Muscle layer of colon (tissue), 2 donors: ENCODE measurements around the gene ZBTB17.
"Not testable (repeated sequence)": the region's sequence is repeated elsewhere in the genome, so short reads cannot be mapped to it uniquely, and the experiment has no call there.

Experiments used
- H3K27ac ChIP-seq: one replicate; pipeline ENCODE4 v1.7.0; 2013; ENCODE audit warnings: low read depth, mild to moderate bottlenecking, low read length, moderate library complexity
- H3K27me3 ChIP-seq, 2 donors: one replicate each; pipeline ENCODE4 v1.7.0; 2013; ENCODE audit warnings: low read length in 2 of 2, mild to moderate bottlenecking in 2 of 2; ENCODE audit not compliant: insufficient read depth in 2 of 2, control insufficient read depth in 1 of 2
- H3K36me3 ChIP-seq: one replicate; pipeline ENCODE4 v1.7.0; 2013; ENCODE audit warnings: mild to moderate bottlenecking, low read length; ENCODE audit not compliant: insufficient read depth
- H3K4me1 ChIP-seq: one replicate; pipeline ENCODE4 v1.7.0; 2013; ENCODE audit warnings: mild to moderate bottlenecking, low read length; ENCODE audit not compliant: insufficient read depth
- H3K4me3 ChIP-seq, 2 donors: one replicate each; pipeline ENCODE4 v1.7.0; 2013; ENCODE audit warnings: low read length in 2 of 2, low read depth in 1 of 2, mild to moderate bottlenecking in 1 of 2, moderate library complexity in 1 of 2
- H3K9ac ChIP-seq: one replicate; pipeline ENCODE4 v1.7.0; 2013; ENCODE audit warnings: low read length
- H3K9me3 ChIP-seq: one replicate; pipeline ENCODE4 v1.7.0; 2013; ENCODE audit warnings: mild to moderate bottlenecking, low read length
- donor health status: abdominal sarcoma.
- donor health status: Adenocarcinoma of cecum.

Gene ZBTB17

GRCh38 chr1:15913607-15914006, 62.3 kb downstream of the ZBTB17 start:
- H3K36me3 ChIP-seq = peaks cover 12% of the 10 kb centered on the region
- H3K27ac ChIP-seq, H3K4me1 ChIP-seq, H3K9ac ChIP-seq, H3K27me3 ChIP-seq, H3K4me3 ChIP-seq, H3K9me3 ChIP-seq: not testable (repeated sequence)

GRCh38 chr1:15911927-15912326, 64.0 kb downstream of the ZBTB17 start:
- Histone ChIP-seq H3K36me3 (peaks cover 12% of the 10 kb centered on the region), H3K27ac (no peak overlapping the region), H3K9ac (no peak overlapping the region)

GRCh38 chr1:15911141-15911540, 64.8 kb downstream of the ZBTB17 start:
- H3K4me3 ChIP-seq = no peak overlapping the region
- no peaks in the 10 kb centered on the region for H3K9me3 ChIP-seq
- no peak overlapping the region for H3K27ac ChIP-seq
- H3K4me1 ChIP-seq = peaks cover 4% of the 10 kb centered on the region
- H3K9ac ChIP-seq = no peak overlapping the region
- H3K27me3 ChIP-seq = no peaks in the 10 kb centered on the region
- H3K36me3 ChIP-seq = peaks cover 12% of the 10 kb centered on the region

More at GRCh38 chr1:15911927-15912326, 64.0 kb downstream of the ZBTB17 start:
- no peak overlapping the region for H3K4me3 ChIP-seq
- H3K4me1 ChIP-seq = peaks cover 4% of the 10 kb centered on the region
- H3K9me3 ChIP-seq = no peaks in the 10 kb centered on the region
- no peaks in the 10 kb centered on the region for H3K27me3 ChIP-seq

GRCh38 chr1:15908597-15908996, 67.3 kb downstream of the ZBTB17 start:
- Histone ChIP-seq H3K36me3 (peaks cover 12% of the 10 kb centered on the region), H3K27ac (no peak overlapping the region), H3K4me1 (no peaks in the 10 kb centered on the region), H3K4me3 (no peak overlapping the region), H3K27me3 (no peaks in the 10 kb centered on the region), H3K9ac (no peak overlapping the region), H3K9me3 (no peaks in the 10 kb centered on the region)

GRCh38 chr1:15902882-15903281, 73.0 kb downstream of the ZBTB17 start:
- Histone ChIP-seq H3K9ac (no peak overlapping the region), H3K27ac (no peak overlapping the region)

GRCh38 chr1:15900662-15901279, 75.1 kb downstream of the ZBTB17 start:
- Histone ChIP-seq H3K27ac (no peak overlapping the region), H3K4me1 (peaks cover 5% of the 10 kb centered on the region), H3K9me3 (no peaks in the 10 kb centered on the region), H3K4me3 (no peak overlapping the region), H3K36me3 (no peaks in the 10 kb centered on the region), H3K27me3 (no peaks in the 10 kb centered on the region), H3K9ac (no peak overlapping the region)

More at GRCh38 chr1:15902882-15903281, 73.0 kb downstream of the ZBTB17 start:
- no peaks in the 10 kb centered on the region for H3K4me1 ChIP-seq
- H3K36me3 ChIP-seq = no peaks in the 10 kb centered on the region
- H3K9me3 ChIP-seq = no peaks in the 10 kb centered on the region
- H3K4me3 ChIP-seq = no peak overlapping the region
- no peaks in the 10 kb centered on the region for H3K27me3 ChIP-seq

- no peaks in the 10 kb centered on the region for H3K27me3 ChIP-seq
- H3K4me1 ChIP-seq = peaks cover 14% of the 10 kb centered on the region
- no peaks in the 10 kb centered on the region for H3K36me3 ChIP-seq
- H3K4me3 ChIP-seq = no peak overlapping the region
- H3K9me3 ChIP-seq = no peaks in the 10 kb centered on the region
- no peak overlapping the region for H3K27ac ChIP-seq
- no peak overlapping the region for H3K9ac ChIP-seq
Measured at GRCh38 chr1:15899266-15899665, 76.6 kb downstream of the ZBTB17 start.

- not testable (repeated sequence) for H3K36me3 ChIP-seq, H3K27ac ChIP-seq, H3K9me3 ChIP-seq, H3K27me3 ChIP-seq, H3K4me3 ChIP-seq, H3K9ac ChIP-seq
- peaks cover 35% of the 10 kb centered on the region for H3K4me1 ChIP-seq
Measured at GRCh38 chr1:15896841-15897610, 78.9 kb downstream of the ZBTB17 start.

GRCh38 chr1:15895233-15895632, 80.7 kb downstream of the ZBTB17 start:
- Histone ChIP-seq H3K9ac (no peak overlapping the region), H3K4me1 (peaks cover 41% of the 10 kb centered on the region), H3K36me3 (no peaks in the 10 kb centered on the region), H3K4me3 (no peak overlapping the region), H3K27me3 (no peaks in the 10 kb centered on the region), H3K27ac (no peak overlapping the region), H3K9me3 (no peaks in the 10 kb centered on the region)

GRCh38 chr1:15892857-15893599, 82.9 kb downstream of the ZBTB17 start:
- H3K9ac ChIP-seq, H3K9me3 ChIP-seq, H3K27me3 ChIP-seq, H3K36me3 ChIP-seq: not testable (repeated sequence)
- H3K27ac ChIP-seq = peak overlapping the region; percentile 39
- H3K4me3 ChIP-seq = peak overlapping the region in 1 of 2 donors; percentile 2
- H3K4me1 ChIP-seq = peaks cover 41% of the 10 kb centered on the region
